Endodermal cell (in vitro differentiated cells): Measurements from ENCODE around the gene HNRNPM. TPM values are rescaled to one million over a fixed set of nuclear protein-coding genes. Genes with fewer than 3 reads are reported as not detected.

Source experiments
- DNase-seq: peaks from one replicate; pipeline ENCODE4 v3.0.0-alpha.2; 2017
- H3K27ac ChIP-seq: 2 replicates; pipeline ENCODE4 v1.5.1; 2013; ENCODE audit warnings: mild to moderate bottlenecking, low read depth, low read length, moderate library complexity
- H3K27me3 ChIP-seq: 2 replicates; pipeline ENCODE4 v1.6.1; 2013; ENCODE audit warnings: mild to moderate bottlenecking, low read length, moderate library complexity; ENCODE audit not compliant: insufficient read depth, control insufficient read depth, poor library complexity, severe bottlenecking
- H3K36me3 ChIP-seq: 2 replicates; pipeline ENCODE4 v1.7.0; 2013; ENCODE audit warnings: mild to moderate bottlenecking, low read length, moderate library complexity; ENCODE audit not compliant: control insufficient read depth, insufficient read depth
- H3K4me1 ChIP-seq: one replicate; pipeline ENCODE4 v1.7.0; 2013; ENCODE audit warnings: low read length; ENCODE audit not compliant: control insufficient read depth, insufficient read depth
- H3K4me3 ChIP-seq: 2 replicates; pipeline ENCODE4 v1.5.1; 2013; ENCODE audit warnings: mild to moderate bottlenecking, low read length, moderate library complexity
- H3K9ac ChIP-seq: 2 replicates; pipeline ENCODE4 v1.6.1; 2013; ENCODE audit warnings: mild to moderate bottlenecking, low read length, moderate library complexity; ENCODE audit not compliant: poor library complexity, severe bottlenecking; ENCODE audit errors: extremely low read depth
- H3K9me3 ChIP-seq: 2 replicates; pipeline ENCODE4 v1.6.1; 2013; ENCODE audit warnings: mild to moderate bottlenecking, low read length, moderate library complexity; ENCODE audit not compliant: control insufficient read depth
- H3K27ac Mint-ChIP-seq: 2 replicates; pipeline ENCODE4 v1.8.0; 2020; ENCODE audit warnings: mixed read lengths
- H3K27me3 Mint-ChIP-seq: 2 replicates; pipeline ENCODE4 v1.8.0; 2021; ENCODE audit warnings: mild to moderate bottlenecking, mixed read lengths; ENCODE audit not compliant: insufficient read depth
- H3K36me3 Mint-ChIP-seq: 2 replicates; pipeline ENCODE4 v1.8.0; 2020; ENCODE audit warnings: low read depth, mixed read lengths
- H3K4me1 Mint-ChIP-seq: 2 replicates; pipeline ENCODE4 v1.8.0; 2020; ENCODE audit warnings: mixed read lengths
- H3K4me3 Mint-ChIP-seq: 2 replicates; pipeline ENCODE4 v1.8.0; 2020; ENCODE audit warnings: mild to moderate bottlenecking, moderate library complexity, mixed read lengths
- H3K9me3 Mint-ChIP-seq: 2 replicates; pipeline ENCODE4 v1.8.0; 2020; ENCODE audit warnings: mild to moderate bottlenecking, mixed read lengths
- CTCF ChIP-seq: fragments of 200-600 bp; sonication (generic); conservative IDR thresholded peaks from 2 replicates; pipeline ENCODE4 v1.5.0; 2021; ENCODE audit warnings: antibody characterized with exemption, mild to moderate bottlenecking
- WGBS, 2 experiments: methylation state at CpG; one replicate each; pipeline versions ENCODE4 v1.1.5 to v1.1.7; 2013; ENCODE audit warnings: missing lambda C conversion rate in 2 of 2, mixed read lengths in 1 of 2; ENCODE audit not compliant: insufficient coverage in 1 of 2, insufficient read length in 1 of 2; 5-methylcytosine and 5-hydroxymethylcytosine counted together
- total RNA-seq, 2 donors: library from RNA; stranded (reverse); fragmentation: NEBNext Ultra II Directional in 1 of 2; extraction: Animal tissue kit (Norgen Biotek cat#: 25700) in 1 of 2; gene quantifications; 2 replicates in 1 of 2; 3 replicates in 1 of 2; pipeline ENCODE4 v1.2.1, GENCODE V29; 2021

Gene HNRNPM
- total RNA-seq, 2 donors from 2014 or later: 271 to 370 TPM

- H3K27me3 ChIP-seq: no peaks in the 10 kb centered on the region
- Mint-ChIP-seq H3K9me3 (no peaks in the 10 kb centered on the region), H3K27me3 (no peaks in the 10 kb centered on the region), H3K4me1 (peaks cover 2% of the 10 kb centered on the region), H3K4me3 (no peak overlapping the region), H3K27ac (no peak overlapping the region), H3K36me3 (peaks cover 94% of the 10 kb centered on the region)
- TF ChIP-seq CTCF: no peak
- no peak overlapping the region for H3K9ac ChIP-seq
- H3K36me3 ChIP-seq: peaks cover 99% of the 10 kb centered on the region
- no peak overlapping the region for H3K4me3 ChIP-seq
- no peaks in the 10 kb centered on the region for H3K4me1 ChIP-seq
- no peak for DNase-seq
- WGBS, 2 experiments: 94 to 100% methylated on average over 2 of the region's 3 CpGs
- no peaks in the 10 kb centered on the region for H3K9me3 ChIP-seq
- H3K27ac ChIP-seq: no peak overlapping the region
Observed at GRCh38 chr19:8468124-8468523, 23.3 kb downstream of the HNRNPM start.

DNA sequence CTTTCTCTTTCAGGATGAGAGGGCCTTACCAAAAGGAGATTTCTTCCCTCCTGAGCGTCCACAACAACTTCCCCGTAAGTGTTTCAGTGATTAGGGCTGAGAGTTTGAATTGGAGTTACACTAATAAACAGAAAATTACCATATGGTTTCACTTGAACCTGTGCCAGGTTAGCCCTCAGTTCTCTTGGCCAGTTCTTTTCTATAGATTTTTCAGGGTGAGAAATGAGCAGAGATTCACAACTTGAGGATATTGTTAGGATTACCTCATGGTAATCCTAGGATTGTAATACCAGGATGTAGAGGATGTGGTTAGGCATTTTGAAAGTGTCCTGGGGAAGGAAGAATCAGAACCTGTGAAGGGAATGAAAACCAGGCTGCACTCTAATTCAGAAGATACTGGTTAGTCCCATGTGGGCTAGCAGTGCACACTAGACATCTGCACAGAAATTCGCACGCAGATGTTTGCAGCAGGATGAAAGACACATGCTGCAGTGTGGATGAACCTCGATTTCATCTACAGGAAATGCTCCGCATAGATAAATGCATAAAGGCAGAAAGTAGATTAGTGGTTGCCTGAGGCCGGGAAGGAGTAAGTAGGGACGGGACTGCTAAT is 24.1 kb downstream of the HNRNPM start:
- no peak overlapping the region for H3K4me3 ChIP-seq
- H3K36me3 Mint-ChIP-seq: peaks cover 96% of the 10 kb centered on the region
- no peak overlapping the region for H3K27ac ChIP-seq
- H3K4me3 Mint-ChIP-seq: no peak overlapping the region
- no peaks in the 10 kb centered on the region for H3K27me3 ChIP-seq
- H3K36me3 ChIP-seq: peaks cover 99% of the 10 kb centered on the region
- H3K27ac Mint-ChIP-seq: no peak overlapping the region
- 96 to 99% methylated on average over 6 to 7 of the region's 8 CpGs for WGBS, 2 experiments
- DNase-seq: no peak
- H3K4me1 Mint-ChIP-seq: peaks cover 2% of the 10 kb centered on the region
- no peak overlapping the region for H3K9ac ChIP-seq
- no peak for TF ChIP-seq CTCF
- no peaks in the 10 kb centered on the region for H3K9me3 ChIP-seq
- no peaks in the 10 kb centered on the region for H3K4me1 ChIP-seq
- H3K27me3 Mint-ChIP-seq: no peaks in the 10 kb centered on the region
- H3K9me3 Mint-ChIP-seq: no peaks in the 10 kb centered on the region

GRCh38 chr19:8469613-8470368 is 25.0 kb downstream of the HNRNPM start:
- peaks cover 2% of the 10 kb centered on the region for H3K4me1 Mint-ChIP-seq
- Histone ChIP-seq H3K9ac (no peak overlapping the region), H3K36me3 (peaks cover 96% of the 10 kb centered on the region), H3K4me1 (no peaks in the 10 kb centered on the region), H3K27me3 (no peaks in the 10 kb centered on the region), H3K4me3 (no peak overlapping the region), H3K27ac (no peak overlapping the region), H3K9me3 (no peaks in the 10 kb centered on the region)
- H3K9me3 Mint-ChIP-seq: no peaks in the 10 kb centered on the region
- DNase-seq: no peak
- no peak for TF ChIP-seq CTCF
- no peaks in the 10 kb centered on the region for H3K27me3 Mint-ChIP-seq
- H3K27ac Mint-ChIP-seq: peak overlapping the region; percentile 31
- H3K36me3 Mint-ChIP-seq: peaks cover 93% of the 10 kb centered on the region
- no peak overlapping the region for H3K4me3 Mint-ChIP-seq
- WGBS, 2 experiments: 89 to 95% methylated on average over 12 to 13 of the region's 13 CpGs
